Testis (tissue), 2 donors: Measurements from ENCODE around the gene GRIA1.

Experiments used
- POLR2A ChIP-seq: fragments of 450-650 bp; IDR thresholded peaks from one replicate; pipeline ENCODE4 v1.6.1; 2017; ENCODE audit warnings: antibody characterized with exemption, mild to moderate bottlenecking, moderate library complexity
- TF ChIP-seq, protein P1 (sequence below), 3 experiments: fragments of 450-650 bp in 2 of 3; fragments of 200-600 bp in 1 of 3; sonication (generic) in 1 of 3; IDR thresholded peaks; one replicate each; pipeline ENCODE4 v1.5.1; 2016 to 2019; ENCODE audit warnings: antibody characterized with exemption in 3 of 3, mild to moderate bottlenecking in 2 of 3, moderate library complexity in 1 of 3

DNA sequence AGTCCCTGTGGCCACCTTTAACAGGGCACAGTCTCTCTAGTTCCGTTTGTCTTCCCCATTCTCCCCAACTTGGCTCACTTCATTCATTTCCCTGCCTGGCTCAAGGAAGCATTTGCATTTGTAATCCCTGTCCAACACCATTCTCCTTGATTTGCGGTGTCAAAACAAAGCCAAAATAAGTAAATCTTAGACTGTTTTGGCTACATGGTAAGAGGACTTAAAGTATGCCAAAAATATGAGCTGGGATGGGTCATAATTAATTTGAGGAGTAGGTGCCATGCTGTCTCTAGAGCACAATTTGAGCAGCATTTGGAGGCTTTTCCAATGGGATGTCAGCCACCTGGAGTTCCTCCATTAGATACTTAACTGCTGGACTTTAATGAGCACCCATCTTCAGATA is 3.7 kb upstream of the GRIA1 start:
- TF ChIP-seq, protein P1, sequence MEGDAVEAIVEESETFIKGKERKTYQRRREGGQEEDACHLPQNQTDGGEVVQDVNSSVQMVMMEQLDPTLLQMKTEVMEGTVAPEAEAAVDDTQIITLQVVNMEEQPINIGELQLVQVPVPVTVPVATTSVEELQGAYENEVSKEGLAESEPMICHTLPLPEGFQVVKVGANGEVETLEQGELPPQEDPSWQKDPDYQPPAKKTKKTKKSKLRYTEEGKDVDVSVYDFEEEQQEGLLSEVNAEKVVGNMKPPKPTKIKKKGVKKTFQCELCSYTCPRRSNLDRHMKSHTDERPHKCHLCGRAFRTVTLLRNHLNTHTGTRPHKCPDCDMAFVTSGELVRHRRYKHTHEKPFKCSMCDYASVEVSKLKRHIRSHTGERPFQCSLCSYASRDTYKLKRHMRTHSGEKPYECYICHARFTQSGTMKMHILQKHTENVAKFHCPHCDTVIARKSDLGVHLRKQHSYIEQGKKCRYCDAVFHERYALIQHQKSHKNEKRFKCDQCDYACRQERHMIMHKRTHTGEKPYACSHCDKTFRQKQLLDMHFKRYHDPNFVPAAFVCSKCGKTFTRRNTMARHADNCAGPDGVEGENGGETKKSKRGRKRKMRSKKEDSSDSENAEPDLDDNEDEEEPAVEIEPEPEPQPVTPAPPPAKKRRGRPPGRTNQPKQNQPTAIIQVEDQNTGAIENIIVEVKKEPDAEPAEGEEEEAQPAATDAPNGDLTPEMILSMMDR (IDR thresholded peaks at IDR 0.05), result no peak
- no peak for TF ChIP-seq POLR2A
